HG03558 (cell line): Measurements from ENCODE around the gene OR52I1.

Experiments used
- ATAC-seq: cut with Tn5 transposase; IDR thresholded peaks from one replicate; pipeline ENCODE4 v1.9.1; 2021; ENCODE audit warnings: moderate number of reproducible peaks; ENCODE audit not compliant: unreplicated experiment; ENCODE audit errors: extremely low read depth

Gene OR52I1

GRCh38 chr11:4610258-4610935 lies 16.6 kb downstream of the OR52I1 start:
- ATAC-seq: no peak

- ATAC-seq: no peak
Observed at GRCh38 chr11:4611986-4612385, 18.1 kb downstream of the OR52I1 start.

GRCh38 chr11:4615856-4616444 lies 22.1 kb downstream of the OR52I1 start:
- ATAC-seq: no peak

GRCh38 chr11:4619514-4619913 lies 25.7 kb downstream of the OR52I1 start:
- no peak for ATAC-seq

- ATAC-seq: no peak
Observed at GRCh38 chr11:4626207-4627099, 32.6 kb downstream of the OR52I1 start.

- ATAC-seq: no peak
Observed at GRCh38 chr11:4636136-4636535, 42.3 kb downstream of the OR52I1 start.

GRCh38 chr11:4636962-4637661 lies 43.3 kb downstream of the OR52I1 start, which contains the start of gene OR51D1:
Gene OR51D1 (plus strand): TSS chr11:4637477. CDS start chr11:4639791, 2,314 bp downstream.
- ATAC-seq: peak; percentile 62

GRCh38 chr11:4637662-4638047 lies 43.8 kb downstream of the OR52I1 start:
- ATAC-seq: no peak

GRCh38 chr11:4639931-4640330 lies 46.1 kb downstream of the OR52I1 start:
- no peak for ATAC-seq

- ATAC-seq: no peak
Observed at GRCh38 chr11:4641501-4641900, 47.7 kb downstream of the OR52I1 start.

GRCh38 chr11:4642043-4642442 lies 48.2 kb downstream of the OR52I1 start:
- no peak for ATAC-seq

- ATAC-seq: no peak
Observed at GRCh38 chr11:4643076-4643475, 49.2 kb downstream of the OR52I1 start.

- ATAC-seq: no peak
Observed at GRCh38 chr11:4643682-4644081, 49.8 kb downstream of the OR52I1 start, which contains the start of gene OR51E1. Gene OR51E1 (plus strand): TSS chr11:4643982. CDS start chr11:4652527, 8,545 bp downstream.

GRCh38 chr11:4644233-4644632 lies 50.4 kb downstream of the OR52I1 start:
- ATAC-seq: no peak
